ENCODE data around the gene SF3A2.

Gene SF3A2

GRCh38 chr19:2188708-2189385 lies 47.8 kb upstream of the SF3A2 start (continued):
- no peak for TF ChIP-seq PPARA (CRISPR knock-in tag; IDR thresholded peaks at IDR 0.05; ENCODE audit: borderline replicate concordance)
- TF ChIP-seq TCF4 (CRISPR knock-in tag; IDR thresholded peaks at IDR 0.05; ENCODE audit: borderline replicate concordance) = no peak
- TF ChIP-seq GLIS3 (CRISPR knock-in tag; IDR thresholded peaks at IDR 0.05) = no peak

- no peak for TF ChIP-seq BACH2 (CRISPR knock-in tag; IDR thresholded peaks at IDR 0.05; ENCODE audit: borderline replicate concordance)
- TF ChIP-seq CREB5 (CRISPR knock-in tag; IDR thresholded peaks at IDR 0.05; ENCODE audit: low read depth) = no peak
- TF ChIP-seq ZC3H10 (CRISPR knock-in tag; IDR thresholded peaks at IDR 0.05) = no peak
- TF ChIP-seq ZNF70 (CRISPR knock-in tag; IDR thresholded peaks at IDR 0.05) = no peak
- no peak for TF ChIP-seq TOX (CRISPR knock-in tag; IDR thresholded peaks at IDR 0.05; ENCODE audit: borderline replicate concordance)
- TF ChIP-seq ISL1 (CRISPR knock-in tag; IDR thresholded peaks at IDR 0.05) = no peak
- TF ChIP-seq RARB (CRISPR knock-in tag; IDR thresholded peaks at IDR 0.05) = no peak
- TF ChIP-seq GLIS3 (CRISPR knock-in tag; IDR thresholded peaks at IDR 0.05) = no peak
- no peak for TF ChIP-seq PPARA (CRISPR knock-in tag; IDR thresholded peaks at IDR 0.05; ENCODE audit: borderline replicate concordance)
- TF ChIP-seq PATZ1 (CRISPR knock-in tag; IDR thresholded peaks at IDR 0.05; ENCODE audit: borderline replicate concordance) = no peak
- no peak for TF ChIP-seq ZFP3 (CRISPR knock-in tag; IDR thresholded peaks at IDR 0.05)
- no peak for TF ChIP-seq SNAI2 (CRISPR knock-in tag; IDR thresholded peaks at IDR 0.05)
- TF ChIP-seq OSR1 (CRISPR knock-in tag; IDR thresholded peaks at IDR 0.05) = no peak
- no peak for ATAC-seq
Measured at GRCh38 chr19:2189880-2190279, 46.7 kb upstream of the SF3A2 start.

- ATAC-seq = no peak
- TF ChIP-seq ISL1 (CRISPR knock-in tag; IDR thresholded peaks at IDR 0.05) (no peak), SNAI2 (CRISPR knock-in tag; IDR thresholded peaks at IDR 0.05) (no peak), RARB (CRISPR knock-in tag; IDR thresholded peaks at IDR 0.05) (no peak), POU6F1 (CRISPR knock-in tag; IDR thresholded peaks at IDR 0.05; ENCODE audit: borderline replicate concordance, low read depth) (no peak), CREB5 (CRISPR knock-in tag; IDR thresholded peaks at IDR 0.05; ENCODE audit: low read depth) (no peak), BACH2 (CRISPR knock-in tag; IDR thresholded peaks at IDR 0.05; ENCODE audit: borderline replicate concordance) (no peak), ZFP3 (CRISPR knock-in tag; IDR thresholded peaks at IDR 0.05) (no peak), ESRRG (CRISPR knock-in tag; IDR thresholded peaks at IDR 0.05) (no peak), OSR1 (CRISPR knock-in tag; IDR thresholded peaks at IDR 0.05) (no peak)
Measured at GRCh38 chr19:2190848-2191455, 45.7 kb upstream of the SF3A2 start.

GRCh38 chr19:2191456-2192310 lies 44.9 kb upstream of the SF3A2 start:
- TF ChIP-seq GLIS3 (CRISPR knock-in tag; IDR thresholded peaks at IDR 0.05) (no peak), ZNF565 (CRISPR knock-in tag; conservative IDR thresholded peaks at IDR 0.05; ENCODE audit: low read depth) (no peak), PPARA (CRISPR knock-in tag; IDR thresholded peaks at IDR 0.05; ENCODE audit: borderline replicate concordance) (no peak), ESRRG (CRISPR knock-in tag; IDR thresholded peaks at IDR 0.05) (no peak), ZNF8 (CRISPR knock-in tag; IDR thresholded peaks at IDR 0.05) (no peak), RARB (CRISPR knock-in tag; IDR thresholded peaks at IDR 0.05) (no peak), OSR1 (CRISPR knock-in tag; IDR thresholded peaks at IDR 0.05) (no peak), ZFP3 (CRISPR knock-in tag; IDR thresholded peaks at IDR 0.05) (no peak), ARNTL (CRISPR knock-in tag; IDR thresholded peaks at IDR 0.05; ENCODE audit: borderline replicate concordance, low read depth) (no peak), TSHZ2 (CRISPR knock-in tag; IDR thresholded peaks at IDR 0.05) (no peak)

More at GRCh38 chr19:2191456-2192310, 44.9 kb upstream of the SF3A2 start:
- no peak for ATAC-seq
